Ovary (tissue), 9 donors: ENCODE results near the gene GRIN2A. TPM values are rescaled to one million over a fixed set of nuclear protein-coding genes. Genes with fewer than 3 reads are reported as not detected.

Source experiments
- DNase-seq, 5 donors: peaks; one replicate each; pipeline ENCODE4 v3.0.0-alpha.2; 2019 to 2020
- H3K27ac ChIP-seq, 2 donors: fragments of 200-600 bp; one replicate each; pipeline versions ENCODE4 v1.5.1 to v1.8.0; 2019 to 2022
- H3K27me3 ChIP-seq: fragments of 200-600 bp; one replicate; pipeline ENCODE4 v1.8.0; 2022
- H3K36me3 ChIP-seq: fragments of 200-600 bp; sonication (generic); one replicate; pipeline ENCODE4 v1.5.1; 2019
- H3K4me1 ChIP-seq: one replicate; pipeline ENCODE4 v1.8.1; 2013; ENCODE audit warnings: mild to moderate bottlenecking, moderate library complexity; ENCODE audit not compliant: insufficient read depth
- H3K4me3 ChIP-seq: fragments of 200-600 bp; sonication (generic); one replicate; pipeline ENCODE4 v1.5.1; 2017
- H3K9me3 ChIP-seq, 2 donors: fragments of 200-600 bp in 1 of 2; sonication (generic) in 1 of 2; one replicate each; pipeline versions ENCODE4 v1.5.1 to v1.8.1; 2013 to 2019; ENCODE audit warnings: mild to moderate bottlenecking in 1 of 2, moderate library complexity in 1 of 2
- CTCF ChIP-seq, 3 donors: fragments of 450-650 bp in 2 of 3; fragments of 200-600 bp in 1 of 3; IDR thresholded peaks; one replicate each; pipeline versions ENCODE4 v1.5.1 to v1.8.0; 2016 to 2022; ENCODE audit warnings: antibody characterized with exemption in 3 of 3, mild to moderate bottlenecking in 1 of 3
- EP300 ChIP-seq: sonication (generic); formaldehyde crosslinking; IDR thresholded peaks from one replicate; pipeline ENCODE4 v1.6.1; 2017; ENCODE audit warnings: antibody characterized with exemption
- POLR2A ChIP-seq: fragments of 450-650 bp; IDR thresholded peaks from one replicate; pipeline ENCODE4 v1.6.1; 2017; ENCODE audit warnings: antibody characterized with exemption, mild to moderate bottlenecking, moderate library complexity
- WGBS, 3 donors: extraction: QIAGEN DNeasy Blood & Tissue Kit in 1 of 3; methylation state at CpG; one replicate each; pipeline versions ENCODE4 v1.1.5 to v1.1.7; 2013 to 2017; 5-methylcytosine and 5-hydroxymethylcytosine counted together
- intact Hi-C, 4 donors: fragments of 100-400 bp; cut with DNase I; formaldehyde crosslinking; loops; one replicate each; pipeline versions ENCODE4 v1.11.0 to v1.15.1; 2022 to 2023
- polyA plus RNA-seq, 2 donors: library from polyadenylated mRNA; stranded (reverse); fragments of 200-250 nt in 1 of 2; fragments of 350-450 nt in 1 of 2; fragmentation: Illumina TruSeq in 1 of 2; extraction: RNeasy Lipid Tissue Mini Kit (QIAGEN cat#74804) in 1 of 2; gene quantifications; one replicate each; pipeline ENCODE4 v1.2.3, GENCODE V29; 2013 to 2014
- total RNA-seq, 7 donors: library from RNA; depleted of rRNA in 2 of 7; stranded (reverse); fragments of >200 nt in 2 of 7; fragmentation: NEBNext Ultra II Directional in 3 of 7; extraction: Animal tissue kit (Norgen Biotek cat#: 25700) in 3 of 7; gene quantifications; one replicate each; pipeline versions ENCODE4 v1.1.0 to v1.2.4, GENCODE V29; 2016 to 2023
- donor health status: DM: no; HTN: no; CAD: no; lungs with moderate emphysema.
- donor health status: DM: no; HTN: no; CAD: no.
- donor health status: Bipolar disorder and iron deficiency.
- donor health status: DM: yes; HTN: yes; CAD: no.
- donor health status: DM: no; HTN: no; CAD: no.
- donor health status: DM: yes; HTN: yes; CAD: no.

GRIN2A gene
- total and polyA plus RNA-seq, 9 donors = 0.08 to 5.4 (median 0.57) TPM; not detected in 1

GRCh38 chr16:10048850-10049249 lies 133.4 kb downstream of the GRIN2A start:
- DNase-seq = no peak
- Histone ChIP-seq H3K4me3 (no peak overlapping the region), H3K27me3 (no peaks in the 10 kb centered on the region), H3K36me3 (no peaks in the 10 kb centered on the region), H3K27ac (no peak overlapping the region), H3K4me1 (no peaks in the 10 kb centered on the region), H3K9me3 (no peaks in the 10 kb centered on the region)
- WGBS, 3 donors = 51 to 53% (median 51%) methylated on average over 4 of the region's 4 CpGs
- intact Hi-C loops = no loop called here
- TF ChIP-seq CTCF (IDR thresholded peaks at IDR 0.05) (no peak), EP300 (no peak), POLR2A (no peak)

DNA sequence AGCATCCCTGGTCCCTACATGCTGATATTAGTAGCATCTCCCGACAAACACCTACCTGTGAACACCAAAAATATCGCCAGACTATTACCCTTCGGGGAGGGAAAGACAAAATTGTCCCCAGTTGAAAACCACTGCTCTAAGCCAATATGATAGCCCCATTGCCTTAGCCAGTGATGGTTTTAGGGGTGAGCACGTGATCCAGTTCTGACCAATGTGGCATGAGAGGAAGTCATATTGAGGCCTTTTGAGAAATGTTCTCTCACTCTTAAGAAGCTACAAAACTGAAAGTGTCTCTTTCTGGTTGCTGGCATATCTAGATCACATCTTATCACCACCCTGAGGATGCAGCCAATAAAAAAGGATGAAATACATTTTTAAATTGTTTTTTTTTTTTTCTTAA lies 136.3 kb downstream of the GRIN2A start:
- no peaks in the 10 kb centered on the region for H3K9me3 ChIP-seq
- H3K27me3 ChIP-seq = no peaks in the 10 kb centered on the region
- 90 to 96% (median 94%) methylated on average over 4 of the region's 4 CpGs for WGBS, 3 donors
- DNase-seq = no peak
- H3K4me1 ChIP-seq = no peaks in the 10 kb centered on the region
- intact Hi-C loops = no loop called here
- no peak for TF ChIP-seq CTCF (IDR thresholded peaks at IDR 0.05)
- TF ChIP-seq EP300 = no peak
- TF ChIP-seq POLR2A = no peak
- no peak overlapping the region for H3K4me3 ChIP-seq
- no peaks in the 10 kb centered on the region for H3K36me3 ChIP-seq
- no peak overlapping the region for H3K27ac ChIP-seq

- 19 to 22% (median 21%) methylated on average over 5 of the region's 5 CpGs for WGBS, 3 donors
- Histone ChIP-seq H3K9me3 (no peaks in the 10 kb centered on the region), H3K27me3 (no peaks in the 10 kb centered on the region), H3K36me3 (no peaks in the 10 kb centered on the region), H3K4me1 (no peaks in the 10 kb centered on the region), H3K4me3 (no peak overlapping the region), H3K27ac (no peak overlapping the region)
- DNase-seq = no peak
- TF ChIP-seq EP300 (no peak), POLR2A (no peak)
- intact Hi-C loops = no loop called here
These were observed 136.9 kb downstream of the GRIN2A start for GRCh38 chr16:10045291-10045775.

DNA sequence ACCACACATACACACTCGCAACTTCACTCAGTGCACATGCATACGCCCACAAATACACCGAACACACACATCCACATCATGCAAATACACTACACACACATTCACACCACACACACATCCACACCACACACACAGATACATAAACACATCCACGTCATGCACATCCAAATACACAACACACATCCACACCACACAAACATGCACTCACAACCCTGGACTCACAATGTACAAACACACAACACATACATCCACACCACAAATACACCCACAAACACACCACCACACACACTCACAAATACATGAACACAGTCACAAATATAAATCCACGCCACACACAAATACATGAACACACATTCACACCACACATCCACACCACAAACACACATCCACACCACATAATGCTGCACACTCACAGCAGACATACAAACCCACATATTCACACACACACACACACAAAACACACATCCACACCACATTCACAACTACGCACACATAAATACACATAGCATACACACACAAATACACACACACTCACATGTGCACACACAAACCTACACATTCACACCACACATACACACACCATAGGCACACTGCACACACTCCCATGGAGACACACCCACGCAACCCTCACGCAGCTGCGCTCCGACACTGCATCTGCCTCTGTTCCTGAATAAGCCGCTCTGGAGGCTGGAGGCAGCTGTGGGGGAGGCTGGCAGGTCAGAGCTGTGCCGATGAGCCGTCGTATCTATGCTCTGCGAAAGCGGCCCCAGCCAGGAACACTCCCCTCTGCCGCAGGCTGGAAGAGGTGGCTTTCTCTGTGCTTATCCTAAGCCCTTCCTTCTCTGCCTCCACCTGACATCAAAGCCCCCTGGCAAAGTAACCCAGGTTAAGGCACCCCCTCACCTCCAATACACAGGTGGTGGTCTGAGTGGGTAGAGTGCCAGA lies 141.8 kb downstream of the GRIN2A start:
- no peaks in the 10 kb centered on the region for H3K9me3 ChIP-seq
- no peak overlapping the region for H3K4me3 ChIP-seq
- 34 to 37% (median 36%) methylated on average over 17 of the region's 17 CpGs for WGBS, 3 donors
- H3K36me3 ChIP-seq = no peaks in the 10 kb centered on the region
- DNase-seq = no peak
- TF ChIP-seq EP300 (no peak), POLR2A (no peak), CTCF (IDR thresholded peaks at IDR 0.05) (no peak)
- no peak overlapping the region for H3K27ac ChIP-seq
- intact Hi-C loops = no loop called here
- H3K27me3 ChIP-seq = no peaks in the 10 kb centered on the region
- no peaks in the 10 kb centered on the region for H3K4me1 ChIP-seq
